Trophoblast cell (in vitro differentiated cells and primary cell): ENCODE data around the gene IFNAR1.
"Not testable (repeated sequence)": the region's sequence is repeated elsewhere in the genome, so short reads cannot be mapped to it uniquely, and the experiment has no call there.

Experiments used
- DNase-seq, 2 donors: peaks; one replicate each; pipeline ENCODE4 v3.0.0-alpha.2; 2016
- H2AFZ ChIP-seq: 2 replicates; pipeline ENCODE4 v1.6.1; 2013; ENCODE audit warnings: low read length, moderate library complexity, mild to moderate bottlenecking; ENCODE audit not compliant: insufficient read depth, poor library complexity
- H2AK5ac ChIP-seq: 2 replicates; pipeline ENCODE4 v1.6.1; 2013; ENCODE audit warnings: mild to moderate bottlenecking, low read length
- H2BK120ac ChIP-seq: 2 replicates; pipeline ENCODE4 v1.6.1; 2013; ENCODE audit warnings: low read length, mild to moderate bottlenecking, moderate library complexity; ENCODE audit not compliant: insufficient read depth, poor library complexity
- H2BK12ac ChIP-seq: 2 replicates; pipeline ENCODE4 v1.6.1; 2013; ENCODE audit warnings: mild to moderate bottlenecking, low read length, moderate library complexity
- H2BK5ac ChIP-seq: 2 replicates; pipeline ENCODE4 v1.6.1; 2013; ENCODE audit warnings: low read length, low read depth, moderate library complexity, mild to moderate bottlenecking; ENCODE audit not compliant: poor library complexity
- H3K14ac ChIP-seq: 2 replicates; pipeline ENCODE4 v1.6.1; 2013; ENCODE audit warnings: mild to moderate bottlenecking, low read length
- H3K18ac ChIP-seq: 2 replicates; pipeline ENCODE4 v1.6.1; 2013; ENCODE audit warnings: mild to moderate bottlenecking, low read length
- H3K23ac ChIP-seq: 2 replicates; pipeline ENCODE4 v1.6.1; 2013; ENCODE audit warnings: low read length
- H3K27ac ChIP-seq: 2 replicates; pipeline ENCODE4 v1.5.1; 2013; ENCODE audit warnings: low read depth, mild to moderate bottlenecking, inconsistent platforms, low read length, moderate library complexity
- H3K27me3 ChIP-seq: 2 replicates; pipeline ENCODE4 v1.6.1; 2013; ENCODE audit warnings: inconsistent platforms, mild to moderate bottlenecking, low read length, moderate library complexity; ENCODE audit not compliant: insufficient read depth
- H3K36me3 ChIP-seq, 2 experiments: 1 replicate in 1 of 2; 2 replicates in 1 of 2; pipeline ENCODE4 v1.6.1; 2013; ENCODE audit warnings: low read length in 2 of 2, mild to moderate bottlenecking in 2 of 2, moderate library complexity in 1 of 2; ENCODE audit not compliant: insufficient read depth in 2 of 2, control insufficient read depth in 1 of 2
- H3K4ac ChIP-seq: 2 replicates; pipeline ENCODE4 v1.6.1; 2013; ENCODE audit warnings: low read depth, mild to moderate bottlenecking, low read length, moderate library complexity
- H3K4me1 ChIP-seq, 2 experiments: 1 replicate in 1 of 2; 2 replicates in 1 of 2; pipeline ENCODE4 v1.6.1; 2013; ENCODE audit warnings: low read length in 2 of 2, mild to moderate bottlenecking in 2 of 2, moderate library complexity in 1 of 2; ENCODE audit not compliant: insufficient read depth in 2 of 2, control insufficient read depth in 1 of 2
- H3K4me2 ChIP-seq: 2 replicates; pipeline ENCODE4 v1.6.1; 2013; ENCODE audit warnings: inconsistent platforms, mild to moderate bottlenecking, low read length, moderate library complexity
- H3K4me3 ChIP-seq: 2 replicates; pipeline ENCODE4 v1.5.1; 2013; ENCODE audit warnings: mild to moderate bottlenecking, low read depth, low read length, inconsistent platforms
- H3K79me1 ChIP-seq: one replicate; pipeline ENCODE4 v1.6.1; 2013; ENCODE audit warnings: low read length
- H3K79me2 ChIP-seq: 2 replicates; pipeline ENCODE4 v1.6.1; 2013; ENCODE audit warnings: low read length, mild to moderate bottlenecking; ENCODE audit not compliant: control insufficient read depth, insufficient read depth, poor library complexity
- H3K9ac ChIP-seq: 2 replicates; pipeline ENCODE4 v1.6.1; 2013; ENCODE audit warnings: mild to moderate bottlenecking, low read length
- H3K9me3 ChIP-seq: 2 replicates; pipeline ENCODE4 v1.6.1; 2013; ENCODE audit warnings: low read depth, mild to moderate bottlenecking, control low read depth, inconsistent platforms, low read length; ENCODE audit not compliant: insufficient read depth
- H4K12ac ChIP-seq: 2 replicates; pipeline ENCODE4 v1.6.1; 2013; ENCODE audit warnings: low read depth, mild to moderate bottlenecking, low read length, moderate library complexity
- H4K8ac ChIP-seq: 2 replicates; pipeline ENCODE4 v1.6.1; 2013; ENCODE audit warnings: low read depth, mild to moderate bottlenecking, low read length, moderate library complexity
- H4K91ac ChIP-seq: one replicate; pipeline ENCODE4 v1.6.1; 2013; ENCODE audit warnings: low read depth, mild to moderate bottlenecking, low read length, moderate library complexity
- WGBS: extraction: QIAGEN DNeasy Blood & Tissue Kit; methylation state at CpG from one replicate; pipeline ENCODE4 v1.1.7; 2013; ENCODE audit warnings: missing lambda C conversion rate; ENCODE audit not compliant: insufficient read length, insufficient coverage; ENCODE audit errors: extremely low coverage; 5-methylcytosine and 5-hydroxymethylcytosine counted together

The IFNAR1 gene

DNA sequence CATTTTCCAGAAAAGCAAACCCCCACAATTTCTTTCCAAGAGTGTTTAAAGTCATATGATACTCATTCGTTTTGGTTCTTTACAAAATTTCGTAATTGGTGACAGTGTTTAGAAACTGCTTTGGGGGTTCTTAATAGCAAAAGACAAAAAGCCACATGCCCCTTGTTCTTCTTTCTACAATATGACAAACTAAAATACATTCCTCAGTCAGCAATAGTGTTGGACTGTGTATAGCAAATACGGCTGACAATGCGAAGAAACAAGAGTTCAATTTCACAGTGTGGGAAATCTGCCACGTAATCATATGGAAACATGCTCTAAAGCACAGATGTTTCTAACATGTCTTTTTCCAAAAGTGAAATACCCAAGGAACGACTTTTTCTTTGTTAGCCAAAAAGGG is 7.6 kb upstream of the IFNAR1 start:
- Histone ChIP-seq H4K8ac (no peak overlapping the region), H2BK12ac (no peak overlapping the region), H3K27ac (no peak overlapping the region), H3K79me2 (no peaks in the 10 kb centered on the region), H3K4ac (no peak overlapping the region), H3K18ac (no peak overlapping the region), H2AK5ac (no peak overlapping the region), H2BK120ac (no peak overlapping the region), H4K12ac (no peak overlapping the region), H3K9ac (no peak overlapping the region), H3K9me3 (no peaks in the 10 kb centered on the region), H3K27me3 (no peaks in the 10 kb centered on the region), H2AFZ (no peak overlapping the region), H3K4me2 (no peak overlapping the region), H3K23ac (no peak overlapping the region), H3K4me1 (no peaks in the 10 kb centered on the region), H2BK5ac (no peak overlapping the region), H3K79me1 (no peaks in the 10 kb centered on the region), H4K91ac (no peak overlapping the region), H3K36me3 (no peaks in the 10 kb centered on the region), H3K14ac (no peak overlapping the region), H3K4me3 (no peak overlapping the region)
- no CpG with 5 or more reads among the region's 6 CpGs for WGBS
- DNase-seq = peak in 1 of 2 donors; percentile 33

DNA sequence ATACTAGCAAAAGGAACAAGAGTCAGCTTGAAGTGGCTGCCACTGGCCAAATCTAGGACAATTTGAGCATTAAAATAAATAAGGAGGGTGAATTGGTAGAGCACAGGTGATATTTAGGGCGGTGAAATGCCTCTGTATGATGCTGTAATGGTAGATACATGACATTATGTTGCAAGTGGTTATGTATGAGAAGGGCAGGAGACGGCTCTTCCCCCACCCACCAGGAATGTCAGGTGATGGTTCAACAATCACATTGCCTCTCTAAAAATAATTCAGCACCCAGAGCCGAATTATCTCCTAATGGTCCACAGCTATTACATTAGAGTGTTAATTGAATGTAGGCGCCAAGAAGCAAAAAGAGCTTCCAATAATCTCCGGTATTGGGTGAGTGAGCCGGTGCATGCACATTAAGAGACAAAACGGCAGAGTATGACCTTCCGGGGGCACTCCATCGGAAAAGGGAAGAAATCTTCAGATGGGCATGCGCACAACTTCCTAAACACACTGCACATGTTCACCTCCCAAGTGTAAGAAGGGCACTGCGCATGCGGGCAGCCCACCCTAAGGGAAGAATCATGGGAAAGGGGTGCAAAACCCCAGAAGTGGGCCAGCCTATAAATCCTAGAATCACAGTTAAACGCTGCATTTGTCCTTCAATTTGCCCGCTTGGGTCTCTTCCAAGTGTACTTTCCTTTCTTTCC is 6.8 kb upstream of the IFNAR1 start:
- Histone ChIP-seq H2BK5ac (no peak overlapping the region), H3K14ac (no peak overlapping the region), H3K36me3 (no peaks in the 10 kb centered on the region), H3K9me3 (no peaks in the 10 kb centered on the region), H2BK12ac (no peak overlapping the region), H3K79me1 (no peaks in the 10 kb centered on the region), H3K23ac (no peak overlapping the region), H3K79me2 (no peaks in the 10 kb centered on the region), H2AK5ac (no peak overlapping the region), H3K27ac (no peak overlapping the region), H3K4me2 (no peak overlapping the region), H3K4me3 (no peak overlapping the region), H4K12ac (no peak overlapping the region), H3K18ac (no peak overlapping the region), H4K91ac (no peak overlapping the region), H3K27me3 (no peaks in the 10 kb centered on the region), H4K8ac (no peak overlapping the region), H3K4me1 (no peaks in the 10 kb centered on the region), H2AFZ (no peak overlapping the region), H3K4ac (no peak overlapping the region), H3K9ac (no peak overlapping the region), H2BK120ac (no peak overlapping the region)
- no CpG with 5 or more reads among the region's 14 CpGs for WGBS
- DNase-seq = no peak

DNA sequence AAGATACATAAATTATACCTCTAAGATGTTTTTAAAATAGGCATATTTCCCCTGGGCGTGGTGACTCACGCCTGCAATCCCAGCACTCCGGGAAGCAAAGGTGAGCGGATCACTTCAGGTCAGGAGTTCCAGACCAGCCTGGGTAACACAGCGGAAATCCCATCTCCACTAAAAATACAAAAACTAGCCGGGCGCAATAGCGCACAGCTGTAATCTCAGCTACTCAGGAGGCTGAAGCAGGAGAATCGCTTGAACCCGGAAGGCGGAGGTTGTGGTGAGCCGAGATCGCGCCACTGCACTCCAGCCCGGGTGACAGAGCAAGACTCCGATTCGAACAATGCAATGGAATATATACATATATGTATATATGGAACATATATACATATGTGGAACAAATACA is 3.8 kb upstream of the IFNAR1 start:
- not testable (repeated sequence) for H3K18ac ChIP-seq, H2AFZ ChIP-seq, H2BK5ac ChIP-seq, H3K79me2 ChIP-seq, H2AK5ac ChIP-seq, H3K27ac ChIP-seq, H3K36me3 ChIP-seq, H3K23ac ChIP-seq, H3K9me3 ChIP-seq, H3K4ac ChIP-seq, H4K8ac ChIP-seq, H3K4me3 ChIP-seq, H3K4me1 ChIP-seq, H3K27me3 ChIP-seq, H4K12ac ChIP-seq, H2BK120ac ChIP-seq, H2BK12ac ChIP-seq, H3K4me2 ChIP-seq, H3K14ac ChIP-seq, H4K91ac ChIP-seq
- Histone ChIP-seq H3K9ac (peak overlapping the region; percentile 63), H3K79me1 (peaks cover 10% of the 10 kb centered on the region)
- WGBS = no CpG with 5 or more reads among the region's 17 CpGs
- peak; percentile 21 to 38 for DNase-seq

DNA sequence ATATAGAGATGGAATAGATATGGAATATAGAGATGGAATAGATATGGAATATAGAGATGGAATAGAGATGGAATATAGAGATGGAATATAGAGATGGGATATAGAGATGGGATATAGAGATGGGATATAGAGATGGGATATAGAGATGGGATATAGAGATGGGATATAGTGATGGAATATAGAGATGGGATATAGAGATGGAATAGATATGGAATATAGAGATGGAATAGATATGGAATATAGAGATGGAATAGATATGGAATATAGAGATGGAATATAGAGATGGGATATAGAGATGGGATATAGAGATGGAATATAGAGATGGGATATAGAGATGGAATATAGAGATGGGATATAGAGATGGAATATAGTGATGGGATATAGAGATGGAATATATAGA is 1.2 kb upstream of the IFNAR1 start:
- not testable (repeated sequence) for H3K27me3 ChIP-seq, H4K91ac ChIP-seq, H4K8ac ChIP-seq, H4K12ac ChIP-seq, H2BK5ac ChIP-seq, H3K79me2 ChIP-seq, H2BK120ac ChIP-seq, H3K4ac ChIP-seq, H3K4me3 ChIP-seq, H3K9ac ChIP-seq, H3K18ac ChIP-seq, H2BK12ac ChIP-seq, DNase-seq, H3K4me1 ChIP-seq, H3K36me3 ChIP-seq, H3K14ac ChIP-seq, H2AFZ ChIP-seq, H3K23ac ChIP-seq, H2AK5ac ChIP-seq, H3K4me2 ChIP-seq, H3K9me3 ChIP-seq, H3K27ac ChIP-seq
- H3K79me1 ChIP-seq = peaks cover 10% of the 10 kb centered on the region
